Measurements from ENCODE around the gene NCKAP5.

DNA sequence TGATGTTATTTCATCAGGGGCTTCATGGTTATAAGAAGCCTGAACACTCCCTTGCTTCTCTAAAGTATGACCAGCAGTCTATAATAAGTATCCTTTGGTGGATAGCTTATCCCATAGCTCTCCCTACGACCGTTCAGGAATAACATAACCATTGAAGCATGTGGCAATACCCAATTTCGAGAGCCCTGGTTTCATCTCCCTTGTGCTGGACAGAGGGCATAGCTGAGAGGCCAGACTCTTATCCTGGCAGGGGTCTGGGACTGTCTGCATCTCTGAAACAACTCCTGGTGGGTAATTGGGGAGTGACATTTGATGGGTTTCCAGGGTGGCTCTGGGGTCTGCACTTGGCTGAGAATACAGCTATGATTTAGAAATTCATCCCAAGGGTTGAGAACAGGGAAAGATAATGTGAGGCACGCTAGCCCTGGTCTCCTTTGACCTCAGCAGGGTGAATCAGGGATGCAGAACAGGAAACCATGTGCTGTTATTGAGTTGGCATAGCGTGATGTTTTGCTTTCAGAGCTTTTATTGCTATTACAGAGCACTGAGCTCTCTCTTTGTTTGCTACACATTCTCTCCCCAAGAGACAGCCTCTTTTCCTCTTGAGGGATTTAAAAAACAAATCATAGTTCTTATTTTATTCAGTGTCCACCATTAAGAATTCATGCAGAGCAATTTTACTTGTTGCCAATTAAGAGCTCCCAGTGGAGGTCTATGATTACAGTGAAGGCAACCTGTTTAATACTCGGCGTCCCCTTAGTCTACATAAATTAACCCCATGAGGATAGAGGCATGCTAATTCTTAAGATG, 274.5 kb downstream of the NCKAP5 start:
- TF ChIP-seq, protein P1, sequence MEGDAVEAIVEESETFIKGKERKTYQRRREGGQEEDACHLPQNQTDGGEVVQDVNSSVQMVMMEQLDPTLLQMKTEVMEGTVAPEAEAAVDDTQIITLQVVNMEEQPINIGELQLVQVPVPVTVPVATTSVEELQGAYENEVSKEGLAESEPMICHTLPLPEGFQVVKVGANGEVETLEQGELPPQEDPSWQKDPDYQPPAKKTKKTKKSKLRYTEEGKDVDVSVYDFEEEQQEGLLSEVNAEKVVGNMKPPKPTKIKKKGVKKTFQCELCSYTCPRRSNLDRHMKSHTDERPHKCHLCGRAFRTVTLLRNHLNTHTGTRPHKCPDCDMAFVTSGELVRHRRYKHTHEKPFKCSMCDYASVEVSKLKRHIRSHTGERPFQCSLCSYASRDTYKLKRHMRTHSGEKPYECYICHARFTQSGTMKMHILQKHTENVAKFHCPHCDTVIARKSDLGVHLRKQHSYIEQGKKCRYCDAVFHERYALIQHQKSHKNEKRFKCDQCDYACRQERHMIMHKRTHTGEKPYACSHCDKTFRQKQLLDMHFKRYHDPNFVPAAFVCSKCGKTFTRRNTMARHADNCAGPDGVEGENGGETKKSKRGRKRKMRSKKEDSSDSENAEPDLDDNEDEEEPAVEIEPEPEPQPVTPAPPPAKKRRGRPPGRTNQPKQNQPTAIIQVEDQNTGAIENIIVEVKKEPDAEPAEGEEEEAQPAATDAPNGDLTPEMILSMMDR (IDR thresholded peaks at IDR 0.05): no peak
- no peak for TF ChIP-seq POLR2AphosphoS5 (IDR thresholded peaks at IDR 0.05)

Data from prostate gland (tissue), 2 donors.